ENCODE measurements around the gene SMIM31. TPM values are rescaled to one million over a fixed set of nuclear protein-coding genes. Genes with fewer than 3 reads are reported as not detected.
A peak's percentile ranks its signal among the peaks of the same experiment; 100 is the strongest.

The SMIM31 gene
- total RNA-seq, 1 donor from 2014 or later, result not detected

- peaks cover 6% of the 10 kb centered on the region for H3K27me3 Mint-ChIP-seq
- H3K4me1 Mint-ChIP-seq (ENCODE audit: unreplicated experiment), result peaks cover 6% of the 10 kb centered on the region
- DNase-seq (ENCODE audit: extremely low spot score, unreplicated experiment), result no peak
- no peak overlapping the region for H3K27ac Mint-ChIP-seq
- H3K9me3 Mint-ChIP-seq, result no peaks in the 10 kb centered on the region
- H3K36me3 Mint-ChIP-seq, result no peaks in the 10 kb centered on the region
- no peak for TF ChIP-seq CTCF (conservative IDR thresholded peaks at IDR 0.05)
- no peak overlapping the region for H3K4me3 Mint-ChIP-seq
Observed at GRCh38 chr4:164770010-164770724, 16.2 kb downstream of the SMIM31 start.

- TF ChIP-seq CTCF (conservative IDR thresholded peaks at IDR 0.05), result no peak
- Mint-ChIP-seq H3K27me3 (peaks cover 6% of the 10 kb centered on the region), H3K4me1 (ENCODE audit: unreplicated experiment) (peaks cover 2% of the 10 kb centered on the region), H3K9me3 (no peaks in the 10 kb centered on the region), H3K27ac (no peak overlapping the region), H3K4me3 (no peak overlapping the region), H3K36me3 (no peaks in the 10 kb centered on the region)
- DNase-seq (ENCODE audit: extremely low spot score, unreplicated experiment), result no peak
Observed at GRCh38 chr4:164771088-164771487, 17.2 kb downstream of the SMIM31 start.

- Mint-ChIP-seq H3K36me3 (no peaks in the 10 kb centered on the region), H3K4me3 (no peak overlapping the region), H3K27ac (no peak overlapping the region), H3K27me3 (peaks cover 2% of the 10 kb centered on the region), H3K4me1 (ENCODE audit: unreplicated experiment) (no peaks in the 10 kb centered on the region), H3K9me3 (no peaks in the 10 kb centered on the region)
- TF ChIP-seq CTCF (conservative IDR thresholded peaks at IDR 0.05), result no peak
- no peak for DNase-seq (ENCODE audit: extremely low spot score, unreplicated experiment)
Observed at GRCh38 chr4:164772076-164772475, 18.1 kb downstream of the SMIM31 start.

DNA sequence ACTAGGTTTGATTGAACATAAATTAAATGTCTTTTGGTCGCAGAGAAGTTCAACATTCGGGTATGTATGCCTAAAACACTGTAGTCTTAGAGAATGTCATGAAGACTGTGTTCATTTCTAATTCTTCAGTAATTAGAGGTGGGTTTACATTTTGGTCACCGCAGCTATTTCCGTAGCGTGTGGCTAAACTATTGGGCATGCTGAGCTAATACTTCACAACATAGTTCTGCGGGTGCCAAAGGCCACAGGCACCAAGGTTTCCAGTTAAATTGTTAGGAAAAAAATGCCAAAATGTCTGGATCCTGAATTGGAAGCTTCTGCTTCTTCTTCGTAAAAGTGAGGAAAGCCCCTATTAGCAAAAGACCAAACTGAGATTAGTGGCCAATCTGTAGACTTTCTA, 25.1 kb downstream of the SMIM31 start:
- H3K27ac Mint-ChIP-seq, result no peak overlapping the region
- no peaks in the 10 kb centered on the region for H3K27me3 Mint-ChIP-seq
- H3K9me3 Mint-ChIP-seq, result no peaks in the 10 kb centered on the region
- no peak overlapping the region for H3K4me3 Mint-ChIP-seq
- no peaks in the 10 kb centered on the region for H3K36me3 Mint-ChIP-seq
- no peak for DNase-seq (ENCODE audit: extremely low spot score, unreplicated experiment)
- no peaks in the 10 kb centered on the region for H3K4me1 Mint-ChIP-seq (ENCODE audit: unreplicated experiment)
- no peak for TF ChIP-seq CTCF (conservative IDR thresholded peaks at IDR 0.05)

DNA sequence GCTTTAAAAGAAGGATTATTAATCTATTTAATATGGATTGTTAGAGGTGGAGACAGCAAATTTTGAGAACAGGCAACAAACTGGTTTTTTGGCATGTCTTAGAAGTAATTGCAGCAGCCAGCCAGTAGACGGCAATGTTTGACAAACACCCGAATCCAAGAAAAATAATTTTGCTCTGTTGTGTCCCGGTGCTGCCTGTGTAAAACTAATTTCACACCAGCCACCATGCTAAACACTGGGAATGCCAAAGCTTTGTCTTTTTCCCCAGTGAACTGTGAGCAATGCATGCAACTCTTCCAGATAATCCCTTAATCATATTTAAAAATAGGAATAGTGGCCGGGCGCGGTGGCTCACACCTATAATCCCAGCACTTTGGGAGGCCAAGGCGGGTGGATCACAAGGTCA, 25.9 kb downstream of the SMIM31 start:
- Mint-ChIP-seq H3K9me3 (no peaks in the 10 kb centered on the region), H3K36me3 (no peaks in the 10 kb centered on the region), H3K4me1 (ENCODE audit: unreplicated experiment) (no peaks in the 10 kb centered on the region), H3K27ac (no peak overlapping the region), H3K27me3 (no peaks in the 10 kb centered on the region), H3K4me3 (no peak overlapping the region)
- DNase-seq (ENCODE audit: extremely low spot score, unreplicated experiment), result no peak
- TF ChIP-seq CTCF (conservative IDR thresholded peaks at IDR 0.05), result peak; percentile 92

Measured in type B pancreatic cell (in vitro differentiated cells).